SU-DHL-6 (cell line): ENCODE data around the gene STOM.

Source experiments
- H2AFZ ChIP-seq: fragments of 200-600 bp; sonication (generic); 2 replicates; pipeline ENCODE4 v1.6.1; 2014; ENCODE audit warnings: low read depth, mild to moderate bottlenecking, moderate library complexity, mixed read lengths, antibody characterized with exemption, low read length; ENCODE audit not compliant: severe bottlenecking
- H3F3A ChIP-seq: fragments of 200-600 bp; shearing (Covaris generic); 2 replicates; pipeline ENCODE4 v1.6.0; 2016; ENCODE audit warnings: antibody characterized with exemption, mild to moderate bottlenecking; ENCODE audit not compliant: insufficient read depth
- H3K27ac ChIP-seq: fragments of 200-600 bp; sonication (generic); 2 replicates; pipeline ENCODE4 v1.5.1; 2016; ENCODE audit warnings: low read depth, mild to moderate bottlenecking, low read length, moderate library complexity, mixed read lengths
- H3K27me3 ChIP-seq: fragments of 200-600 bp; sonication (generic), shearing (Covaris generic); 2 replicates; pipeline ENCODE4 v1.6.0; 2014; ENCODE audit warnings: mild to moderate bottlenecking, low read length
- H3K36me3 ChIP-seq: fragments of 200-600 bp; sonication (generic); 2 replicates; pipeline ENCODE4 v1.6.1; 2014; ENCODE audit warnings: mild to moderate bottlenecking, low read length, mixed read lengths
- H3K4me2 ChIP-seq: fragments of 300-600, 200-600 bp; shearing (Covaris generic), sonication (generic); 2 replicates; pipeline ENCODE4 v1.6.0; 2014; ENCODE audit warnings: low read length, low read depth, mild to moderate bottlenecking; ENCODE audit not compliant: poor library complexity, severe bottlenecking
- H3K4me3 ChIP-seq: fragments of 200-600 bp; sonication (generic); 2 replicates; pipeline ENCODE4 v1.5.1; 2014; ENCODE audit warnings: antibody characterized with exemption, low read length, mild to moderate bottlenecking, mixed read lengths; ENCODE audit not compliant: insufficient read depth, poor library complexity, severe bottlenecking
- H3K79me2 ChIP-seq: fragments of 200-600 bp; sonication (generic); 2 replicates; pipeline ENCODE4 v1.6.1; 2014; ENCODE audit warnings: mild to moderate bottlenecking, low read length, moderate library complexity; ENCODE audit not compliant: insufficient read depth
- H3K9ac ChIP-seq: fragments of 200-600 bp; sonication (generic); 2 replicates; pipeline ENCODE4 v1.7.0; 2014; ENCODE audit warnings: mild to moderate bottlenecking, low read length
- H3K9me2 ChIP-seq: fragments of 200-600 bp; sonication (generic); replicated peaks from 2 replicates; pipeline ENCODE4 v1.6.1; 2014; ENCODE audit warnings: low read length; ENCODE audit not compliant: insufficient read depth
- H3K9me3 ChIP-seq: fragments of 200-600 bp; sonication (generic); 2 replicates; pipeline ENCODE4 v1.6.1; 2014; ENCODE audit warnings: low read length, mixed read lengths; ENCODE audit not compliant: insufficient read depth
- H4K20me1 ChIP-seq: fragments of 200-600 bp; sonication (generic); 2 replicates; pipeline ENCODE4 v1.6.1; 2014; ENCODE audit warnings: low read depth, mild to moderate bottlenecking, antibody characterized with exemption, low read length, moderate library complexity, mixed read lengths
- EZH2phosphoT487 ChIP-seq: fragments of 200-600 bp; sonication (generic), shearing (Covaris generic); conservative IDR thresholded peaks from 2 replicates; pipeline ENCODE4 v1.6.1; 2018; ENCODE audit warnings: mild to moderate bottlenecking, antibody characterized with exemption, low read length, moderate library complexity, mixed read lengths
- TF ChIP-seq, protein P1 (sequence below): fragments of 200-600 bp; sonication (generic); IDR thresholded peaks from one replicate; pipeline ENCODE4 v1.5.1; 2017; ENCODE audit warnings: antibody characterized with exemption, mild to moderate bottlenecking, low read length, moderate library complexity; ENCODE audit not compliant: insufficient read depth, poor library complexity, severe bottlenecking

The STOM gene

DNA sequence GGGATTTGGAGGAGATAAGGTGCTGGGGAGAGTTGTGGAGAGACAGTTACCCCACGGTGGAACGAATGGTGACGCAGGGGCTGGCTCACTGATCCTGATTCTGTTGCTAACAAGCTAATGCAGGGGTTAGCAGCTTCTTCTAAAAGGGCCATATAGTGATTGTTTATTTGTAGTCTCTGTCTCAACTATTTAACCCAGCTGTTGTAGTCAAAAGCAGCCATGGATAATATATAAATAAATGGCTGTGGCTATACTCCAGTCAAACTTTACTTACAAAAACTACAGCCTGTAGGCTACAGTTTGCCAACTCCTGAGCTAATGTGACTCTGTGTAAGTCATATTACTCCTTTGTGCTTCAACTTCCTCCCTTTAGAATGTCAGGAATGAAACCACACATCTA, 21.8 kb downstream of the STOM start:
- no peaks in the 10 kb centered on the region for H3K36me3 ChIP-seq
- no peak for TF ChIP-seq EZH2phosphoT487
- TF ChIP-seq, protein P1, sequence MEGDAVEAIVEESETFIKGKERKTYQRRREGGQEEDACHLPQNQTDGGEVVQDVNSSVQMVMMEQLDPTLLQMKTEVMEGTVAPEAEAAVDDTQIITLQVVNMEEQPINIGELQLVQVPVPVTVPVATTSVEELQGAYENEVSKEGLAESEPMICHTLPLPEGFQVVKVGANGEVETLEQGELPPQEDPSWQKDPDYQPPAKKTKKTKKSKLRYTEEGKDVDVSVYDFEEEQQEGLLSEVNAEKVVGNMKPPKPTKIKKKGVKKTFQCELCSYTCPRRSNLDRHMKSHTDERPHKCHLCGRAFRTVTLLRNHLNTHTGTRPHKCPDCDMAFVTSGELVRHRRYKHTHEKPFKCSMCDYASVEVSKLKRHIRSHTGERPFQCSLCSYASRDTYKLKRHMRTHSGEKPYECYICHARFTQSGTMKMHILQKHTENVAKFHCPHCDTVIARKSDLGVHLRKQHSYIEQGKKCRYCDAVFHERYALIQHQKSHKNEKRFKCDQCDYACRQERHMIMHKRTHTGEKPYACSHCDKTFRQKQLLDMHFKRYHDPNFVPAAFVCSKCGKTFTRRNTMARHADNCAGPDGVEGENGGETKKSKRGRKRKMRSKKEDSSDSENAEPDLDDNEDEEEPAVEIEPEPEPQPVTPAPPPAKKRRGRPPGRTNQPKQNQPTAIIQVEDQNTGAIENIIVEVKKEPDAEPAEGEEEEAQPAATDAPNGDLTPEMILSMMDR, result no peak
- no peak overlapping the region for H3K4me2 ChIP-seq

DNA sequence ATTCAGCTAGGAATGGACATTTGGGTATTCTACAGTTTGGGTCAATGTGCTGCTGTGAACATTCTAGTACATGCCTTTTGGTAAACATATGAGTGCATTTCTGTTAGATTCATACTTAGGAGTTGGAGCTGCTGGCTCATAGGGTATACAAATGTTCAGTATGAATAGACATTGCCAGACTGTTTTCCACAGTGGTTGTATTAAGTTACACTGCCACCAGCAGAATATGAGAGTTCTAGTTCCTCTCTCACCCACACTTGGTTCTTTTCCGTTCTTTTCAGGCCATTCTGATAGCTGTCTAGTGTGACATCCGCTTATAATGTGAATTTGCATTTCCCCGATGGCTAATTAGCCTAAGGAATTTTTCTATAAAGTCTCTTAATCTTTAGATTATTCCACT, 25.0 kb downstream of the STOM start:
- Histone ChIP-seq H3K4me3 (no peak overlapping the region), H3K27ac (no peak overlapping the region), H3K4me2 (no peak overlapping the region), H3K9me2 (no peaks in the 10 kb centered on the region), H3F3A (no peaks in the 10 kb centered on the region), H3K9ac (no peak overlapping the region), H3K79me2 (no peaks in the 10 kb centered on the region), H2AFZ (no peak overlapping the region), H3K27me3 (no peaks in the 10 kb centered on the region), H3K36me3 (no peaks in the 10 kb centered on the region), H4K20me1 (no peaks in the 10 kb centered on the region), H3K9me3 (no peaks in the 10 kb centered on the region)
- TF ChIP-seq EZH2phosphoT487, result no peak
- TF ChIP-seq, protein P1, result no peak

More for the DNA sequence above, 21.8 kb downstream of the STOM start:
- H2AFZ ChIP-seq, result no peak overlapping the region
- no peaks in the 10 kb centered on the region for H3K9me2 ChIP-seq
- no peak overlapping the region for H3K4me3 ChIP-seq
- H3K27ac ChIP-seq, result no peak overlapping the region
- no peaks in the 10 kb centered on the region for H3K9me3 ChIP-seq
- no peaks in the 10 kb centered on the region for H4K20me1 ChIP-seq
- no peak overlapping the region for H3K9ac ChIP-seq
- no peaks in the 10 kb centered on the region for H3K79me2 ChIP-seq
- H3K27me3 ChIP-seq, result no peaks in the 10 kb centered on the region
- no peaks in the 10 kb centered on the region for H3F3A ChIP-seq

DNA sequence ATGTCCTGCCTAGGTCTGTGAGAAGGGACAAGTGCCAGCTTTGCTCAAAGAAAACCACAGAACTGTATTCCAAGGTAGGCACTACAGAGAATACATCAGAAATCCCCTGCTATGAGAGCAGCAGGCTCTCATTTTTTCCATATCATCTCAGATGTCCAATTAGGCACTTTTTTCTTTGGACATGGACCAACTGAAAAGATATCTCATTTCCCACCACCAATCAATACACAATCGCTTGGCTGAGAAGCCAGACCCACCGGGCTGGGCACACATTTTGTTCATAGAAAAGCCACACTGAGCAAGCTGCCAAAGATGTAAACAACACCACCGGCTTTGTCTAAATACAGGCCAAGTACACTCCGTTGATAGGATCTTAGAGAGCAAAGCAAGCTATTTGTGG, 25.9 kb downstream of the STOM start:
- no peaks in the 10 kb centered on the region for H4K20me1 ChIP-seq
- no peaks in the 10 kb centered on the region for H3K9me2 ChIP-seq
- no peaks in the 10 kb centered on the region for H3K36me3 ChIP-seq
- H3K27ac ChIP-seq, result no peak overlapping the region
- H3K9ac ChIP-seq, result no peak overlapping the region
- TF ChIP-seq EZH2phosphoT487, result no peak
- TF ChIP-seq, protein P1, result no peak
- no peaks in the 10 kb centered on the region for H3K79me2 ChIP-seq
- no peak overlapping the region for H2AFZ ChIP-seq
- no peak overlapping the region for H3K4me2 ChIP-seq
- H3F3A ChIP-seq, result no peaks in the 10 kb centered on the region
- no peaks in the 10 kb centered on the region for H3K9me3 ChIP-seq
- no peak overlapping the region for H3K4me3 ChIP-seq
- no peaks in the 10 kb centered on the region for H3K27me3 ChIP-seq
